G401 (cell line): ENCODE measurements around the gene CADPS2. TPM values are rescaled to one million over a fixed set of nuclear protein-coding genes. Genes with fewer than 3 reads are reported as not detected.

Experiments used
- DNase-seq: peaks from one replicate; pipeline ENCODE4 v3.0.0-alpha.2; 2015; ENCODE audit warnings: low spot score
- in situ Hi-C: cut with HindIII; loops from 2 replicates; pipeline ENCODE4 v1.10.0; 2016; ENCODE audit warnings: low sequenced_read_pairs, mixed read lengths
- total RNA-seq: library from RNA; depleted of rRNA; stranded (reverse); fragments of >200 nt; shearing (Covaris generic); gene quantifications from 2 replicates; pipeline ENCODE4 v1.2.3, GENCODE V29; 2014

Gene CADPS2
- total RNA-seq, 1 experiment from 2014 or later, result 0.31 TPM

DNA sequence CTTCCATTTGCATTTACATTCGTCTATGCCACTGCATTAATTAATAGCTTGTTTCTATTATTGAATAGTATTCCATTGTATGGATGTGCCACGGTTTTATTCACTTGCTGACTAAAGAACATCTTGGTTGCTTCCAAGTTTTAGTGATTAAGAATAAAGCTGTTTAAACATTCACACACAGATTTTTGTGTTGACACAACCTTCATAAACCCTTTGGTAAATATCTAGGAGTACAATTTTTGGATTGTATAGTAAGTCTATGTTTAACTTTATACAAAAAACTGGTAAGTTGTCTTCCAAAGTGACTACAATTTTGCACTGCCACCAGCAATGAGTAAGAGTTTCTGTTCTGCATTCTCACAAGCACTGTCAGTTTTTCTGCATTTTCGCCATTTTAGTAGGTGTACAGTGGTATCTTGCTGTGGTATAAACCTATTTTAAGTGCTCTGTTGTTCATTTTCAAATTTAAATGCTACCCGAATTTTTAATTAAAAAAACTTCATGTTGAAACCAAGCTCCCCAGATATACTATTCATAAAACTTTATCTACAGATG is 308.7 kb downstream of the CADPS2 start:
- no peak for DNase-seq
- in situ Hi-C loops, result no loop called here

DNA sequence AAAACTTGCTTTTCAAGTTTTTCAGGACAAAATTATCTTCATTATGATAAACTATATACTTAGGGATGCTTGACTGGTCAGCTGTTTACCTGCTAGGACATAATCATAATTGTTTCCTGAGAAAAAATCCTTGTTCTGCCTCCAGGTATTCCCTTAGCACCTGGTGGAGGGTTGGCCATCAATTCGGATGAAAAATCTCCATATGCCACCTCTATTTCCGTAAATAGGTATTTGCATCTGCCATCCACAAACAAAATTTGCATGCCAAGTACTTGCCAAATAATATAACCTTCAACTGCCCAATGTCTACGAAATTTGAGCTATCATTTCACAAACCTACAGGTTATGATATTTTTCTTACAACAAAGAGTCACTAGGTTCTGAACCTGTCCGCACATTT is 313.6 kb downstream of the CADPS2 start:
- in situ Hi-C loops, result no loop called here

DNA sequence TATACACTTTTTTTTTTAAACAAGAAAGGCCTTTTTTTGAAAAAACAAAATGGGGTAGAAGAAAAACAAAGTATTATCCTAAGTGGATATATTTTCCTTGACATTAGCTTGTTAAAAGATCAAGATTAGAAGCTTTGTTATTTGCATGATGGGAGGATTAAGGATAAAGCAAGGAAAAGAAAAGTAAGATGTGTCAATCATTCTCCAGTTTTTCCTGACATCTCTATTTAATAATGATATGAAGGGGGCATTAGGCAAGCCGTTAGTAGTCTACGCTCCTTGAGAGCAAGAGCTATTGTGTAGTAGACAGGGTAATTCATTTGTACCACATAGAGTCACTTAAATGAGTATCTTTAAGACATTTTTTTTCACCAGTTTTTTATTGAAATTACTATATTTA is 324.9 kb downstream of the CADPS2 start:
- DNase-seq, result no peak
- in situ Hi-C loops, result no loop called here

More for the DNA sequence above, 313.6 kb downstream of the CADPS2 start:
- DNase-seq, result peak; percentile 99

DNA sequence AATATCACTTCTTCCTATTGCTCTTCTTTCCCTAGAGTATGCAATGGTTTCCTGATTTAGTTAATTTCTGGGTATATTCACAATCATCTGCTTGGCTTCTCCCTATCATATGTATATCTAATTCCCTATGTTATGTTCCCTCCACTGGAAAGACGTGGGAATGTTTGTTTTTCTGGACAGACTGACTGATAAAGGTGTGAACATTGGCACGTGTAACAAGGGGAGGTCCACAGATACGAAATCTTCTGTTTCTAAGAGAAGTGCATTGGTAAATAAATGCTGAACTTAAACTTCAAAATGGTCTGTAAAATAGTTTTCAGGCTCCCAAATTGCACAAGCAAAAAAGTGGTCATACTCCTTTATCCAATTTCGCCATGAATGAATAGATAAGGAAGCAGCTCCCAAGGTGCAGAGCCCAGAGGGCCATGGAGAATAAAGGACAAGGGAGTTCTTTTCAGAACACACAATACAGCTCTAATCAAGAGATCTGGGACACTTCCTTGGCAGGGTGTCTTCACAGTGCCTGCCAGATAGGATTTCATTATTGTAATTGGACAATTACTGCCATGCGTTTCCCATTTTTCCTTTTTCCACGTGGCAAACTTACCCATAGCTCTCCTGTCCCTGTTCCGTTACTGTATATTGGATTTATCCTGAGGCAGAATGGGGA is 329.3 kb downstream of the CADPS2 start:
- in situ Hi-C loops, result no loop called here
- DNase-seq, result peak; percentile 73

DNA sequence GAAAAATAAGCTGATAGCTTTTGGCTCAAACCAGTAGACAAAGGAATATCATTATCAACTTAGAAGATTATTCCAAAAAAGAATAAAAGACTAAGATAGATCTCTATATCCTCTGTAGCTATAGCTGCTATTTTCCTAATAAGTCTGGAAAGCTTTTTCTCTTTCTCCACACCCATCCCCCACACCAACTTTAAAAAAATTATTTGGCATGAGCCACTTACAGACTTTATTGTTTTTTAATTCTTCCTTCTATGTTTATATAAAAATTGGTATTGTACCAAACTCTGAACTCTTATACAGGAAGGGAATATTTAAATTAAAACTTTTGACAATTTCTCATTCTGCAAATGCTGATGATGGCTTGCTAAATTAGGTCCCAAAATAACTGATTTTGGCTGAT is 330.0 kb downstream of the CADPS2 start:
- in situ Hi-C loops, result no loop called here
- DNase-seq, result no peak

DNA sequence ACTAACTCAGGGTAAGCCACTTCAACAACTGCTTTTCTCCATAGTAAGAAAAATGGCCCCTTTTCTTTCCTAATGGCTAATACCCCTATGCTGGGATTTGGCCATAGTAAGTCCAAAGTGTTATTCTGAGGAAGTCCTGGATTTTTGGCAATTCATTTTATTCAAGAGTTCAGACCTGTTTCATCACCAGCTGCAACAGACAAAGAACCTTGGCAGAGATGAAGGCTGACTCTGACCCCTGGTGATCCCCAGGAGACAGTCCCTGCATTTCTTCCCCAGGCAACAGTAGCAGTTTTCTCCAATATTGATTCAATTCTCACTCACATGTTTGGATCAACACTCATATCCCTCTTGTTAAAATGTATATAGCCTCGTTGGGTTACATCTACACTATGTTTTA is 332.5 kb downstream of the CADPS2 start:
- in situ Hi-C loops, result no loop called here
- DNase-seq, result no peak

DNA sequence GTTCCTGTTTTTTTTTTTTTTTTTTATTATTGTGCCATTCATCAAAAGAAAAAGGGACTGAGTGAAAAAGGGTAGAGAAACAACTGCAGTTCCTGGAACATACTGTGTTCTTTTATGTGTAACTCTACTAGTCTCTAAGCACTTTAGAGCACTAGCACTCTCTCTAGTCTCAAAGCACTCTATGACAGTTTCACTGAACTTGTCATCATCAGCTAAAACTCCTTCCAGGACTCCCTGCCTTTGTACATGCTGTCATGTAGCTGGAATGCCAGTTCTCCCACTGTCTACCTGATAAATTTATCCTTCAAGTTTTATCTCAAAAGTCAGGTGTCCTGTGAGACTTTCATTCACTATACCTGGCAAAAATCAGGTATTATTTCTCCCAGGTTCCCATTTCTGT is 333.5 kb downstream of the CADPS2 start:
- in situ Hi-C loops, result no loop called here

DNA sequence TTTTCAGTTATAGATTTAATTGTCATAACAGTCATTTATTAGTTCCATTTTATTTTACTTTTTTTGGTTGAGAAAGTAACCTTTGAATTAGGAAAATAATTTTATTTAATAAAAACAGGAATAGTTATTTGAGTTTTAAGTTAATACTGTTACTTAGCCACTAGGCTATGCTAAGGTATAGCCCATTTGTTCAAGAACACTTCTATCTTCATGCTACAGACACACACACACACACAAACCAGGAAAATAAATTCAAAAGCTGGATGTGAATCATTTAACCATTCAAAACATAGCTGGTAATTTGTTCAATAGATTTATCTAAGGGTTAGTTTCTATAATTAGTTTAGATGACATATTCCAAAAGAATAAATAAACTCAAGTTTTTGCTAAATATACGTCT is 335.7 kb downstream of the CADPS2 start:
- DNase-seq, result no peak
- in situ Hi-C loops, result no loop called here

More for the DNA sequence above, 333.5 kb downstream of the CADPS2 start:
- DNase-seq, result peak; percentile 58

DNA sequence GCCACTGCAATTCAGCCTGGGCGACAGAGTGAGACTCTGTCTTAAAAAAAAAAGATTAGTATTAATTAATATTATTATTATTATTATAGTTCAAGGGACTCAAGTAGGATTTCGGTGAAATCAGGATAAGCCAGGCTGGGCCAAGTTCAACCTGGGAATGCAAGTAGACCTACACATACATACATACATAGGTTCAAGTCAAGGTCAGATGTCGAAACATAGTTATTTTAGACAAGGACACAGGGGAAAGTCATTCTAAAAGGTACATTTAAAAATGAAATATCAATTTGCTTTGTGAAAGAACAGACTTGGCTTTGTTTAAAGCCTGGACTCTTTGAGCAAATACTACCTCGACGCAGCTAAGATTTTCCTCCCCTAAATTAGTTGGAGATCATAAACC is 336.7 kb downstream of the CADPS2 start:
- no peak for DNase-seq
- in situ Hi-C loops, result no loop called here

DNA sequence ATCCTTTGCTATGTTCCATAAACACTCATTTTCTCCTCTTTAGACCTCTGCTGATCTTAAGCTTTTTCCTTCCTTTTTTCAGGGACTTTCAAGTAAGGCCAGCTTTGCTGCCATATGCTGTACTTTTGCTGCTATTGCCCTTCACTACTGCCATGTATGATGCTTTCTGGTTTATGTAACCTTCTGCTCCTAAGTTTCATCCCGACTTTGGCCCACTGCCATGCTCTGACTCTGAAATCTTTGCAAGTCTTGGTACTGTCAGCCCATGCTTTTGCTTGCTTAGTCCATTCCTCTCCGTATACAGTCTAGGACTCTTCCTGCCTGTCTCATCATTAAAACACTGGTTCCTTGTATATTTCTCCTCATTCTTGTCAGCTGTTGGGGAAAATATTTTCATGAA is 339.8 kb downstream of the CADPS2 start:
- in situ Hi-C loops, result no loop called here
- DNase-seq, result peak; percentile 80

DNA sequence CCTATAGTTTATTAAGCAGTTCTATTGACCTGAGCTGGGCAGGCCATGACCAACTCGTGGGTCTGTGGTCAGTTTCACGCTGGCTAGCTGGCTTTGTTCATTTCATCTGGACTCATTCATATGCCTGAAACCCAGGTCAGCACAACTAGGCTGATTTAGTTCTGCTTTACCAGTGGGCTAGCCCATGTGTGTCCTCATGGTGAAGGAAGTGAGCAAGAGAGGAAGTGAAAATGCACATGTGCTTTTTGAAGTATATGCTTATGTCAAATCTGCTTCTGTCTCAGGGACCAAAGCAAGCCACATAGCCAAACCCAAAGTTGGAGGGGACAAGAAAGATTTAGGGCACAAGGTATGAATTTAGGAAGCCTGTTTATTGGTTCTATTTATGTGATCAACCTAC is 341.8 kb downstream of the CADPS2 start:
- in situ Hi-C loops, result no loop called here
- no peak for DNase-seq

DNA sequence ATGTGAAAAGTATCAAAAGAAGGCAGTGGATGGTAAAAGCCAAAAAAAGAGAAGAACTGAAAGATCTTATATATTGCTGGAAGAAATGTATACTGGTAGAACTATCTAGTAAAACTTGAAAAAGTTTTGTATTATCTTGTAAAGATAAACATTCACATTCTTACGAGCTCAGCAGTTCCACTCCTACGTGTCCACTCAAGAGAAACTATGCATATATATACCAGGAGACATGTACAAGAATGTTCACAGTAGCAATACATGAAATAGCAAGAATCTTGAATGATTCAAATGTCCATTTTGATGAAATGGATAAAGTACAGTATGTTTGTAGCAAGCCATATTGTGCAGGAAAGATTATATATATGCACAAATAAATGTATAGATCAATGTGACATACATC is 342.4 kb downstream of the CADPS2 start:
- DNase-seq, result no peak
- in situ Hi-C loops, result no loop called here

DNA sequence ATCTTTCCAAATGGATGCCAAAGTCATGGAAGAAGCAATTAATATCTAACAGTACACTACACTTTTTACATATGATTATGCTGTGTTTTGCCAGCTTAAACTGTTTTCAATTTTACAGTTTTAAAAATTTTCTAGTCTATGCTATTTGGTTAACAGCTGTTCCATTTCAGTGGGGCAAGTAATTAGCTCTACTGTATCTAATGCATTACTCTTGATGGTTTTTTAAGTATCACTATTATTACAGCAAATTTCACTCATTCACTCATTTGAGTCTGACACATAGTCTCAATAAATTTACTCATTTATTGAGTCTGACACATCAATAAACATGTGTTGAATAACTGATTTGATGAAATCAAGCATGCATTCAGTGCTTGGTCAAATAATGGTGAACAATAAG is 343.1 kb downstream of the CADPS2 start:
- in situ Hi-C loops, result no loop called here
- DNase-seq, result no peak

DNA sequence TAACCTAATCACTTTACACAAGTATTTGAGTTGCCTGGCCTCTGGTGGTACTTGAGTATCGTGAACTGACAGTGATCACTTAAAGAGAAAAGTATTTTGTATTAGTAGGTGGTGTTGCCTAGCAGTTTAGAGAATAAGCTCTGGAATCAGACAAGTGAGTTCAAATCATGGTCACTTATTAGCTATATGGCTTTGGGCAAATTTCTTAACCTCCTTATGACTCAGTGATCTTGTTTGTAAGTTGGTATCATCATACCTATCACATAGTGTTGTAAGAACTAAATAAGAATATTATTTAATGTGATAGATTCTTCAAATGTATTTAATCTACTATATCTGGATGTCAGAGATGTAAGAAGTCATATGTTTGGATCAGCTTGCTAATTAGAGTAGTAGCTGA is 351.2 kb downstream of the CADPS2 start:
- DNase-seq, result no peak
- in situ Hi-C loops, result no loop called here

DNA sequence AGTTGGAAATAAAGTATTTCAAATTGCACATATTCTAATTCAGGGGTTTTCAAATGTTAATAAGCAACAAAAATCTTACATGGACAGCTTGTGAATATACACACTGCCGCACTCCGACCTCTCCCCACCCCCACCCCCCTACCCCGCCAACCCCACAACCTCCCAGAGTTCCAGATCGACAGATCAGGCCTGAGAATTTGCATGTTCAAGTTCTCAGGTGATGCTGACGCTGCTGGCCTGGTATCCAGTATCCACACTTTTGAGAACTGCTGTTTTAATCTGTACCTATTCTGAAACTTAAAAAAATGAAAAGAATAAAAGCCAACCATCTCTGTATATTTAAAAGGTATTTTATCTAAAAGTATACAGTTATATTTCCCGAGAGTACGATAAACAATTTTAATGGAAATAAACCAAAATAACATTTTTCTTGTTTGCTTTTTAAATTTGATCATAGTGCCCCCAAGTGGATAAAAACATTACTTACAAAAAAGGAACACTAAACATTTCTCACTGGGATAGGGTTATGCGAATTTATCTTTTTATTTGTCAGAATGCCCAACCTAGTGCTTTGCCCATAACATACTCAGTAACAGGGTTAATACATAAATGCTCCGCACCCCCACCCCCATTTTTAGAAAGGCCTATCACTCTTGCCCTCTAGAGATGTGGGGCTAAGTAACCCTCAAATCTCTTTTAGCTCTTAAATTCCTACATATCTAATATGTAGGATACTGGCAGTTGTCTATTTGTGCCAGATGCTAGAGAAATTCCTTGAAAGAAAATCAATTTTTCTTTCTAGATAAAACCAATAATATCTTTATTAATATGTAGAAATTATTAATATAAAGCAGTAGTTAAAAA is 353.6 kb downstream of the CADPS2 start:
- no peak for DNase-seq
- in situ Hi-C loops, result no loop called here

DNA sequence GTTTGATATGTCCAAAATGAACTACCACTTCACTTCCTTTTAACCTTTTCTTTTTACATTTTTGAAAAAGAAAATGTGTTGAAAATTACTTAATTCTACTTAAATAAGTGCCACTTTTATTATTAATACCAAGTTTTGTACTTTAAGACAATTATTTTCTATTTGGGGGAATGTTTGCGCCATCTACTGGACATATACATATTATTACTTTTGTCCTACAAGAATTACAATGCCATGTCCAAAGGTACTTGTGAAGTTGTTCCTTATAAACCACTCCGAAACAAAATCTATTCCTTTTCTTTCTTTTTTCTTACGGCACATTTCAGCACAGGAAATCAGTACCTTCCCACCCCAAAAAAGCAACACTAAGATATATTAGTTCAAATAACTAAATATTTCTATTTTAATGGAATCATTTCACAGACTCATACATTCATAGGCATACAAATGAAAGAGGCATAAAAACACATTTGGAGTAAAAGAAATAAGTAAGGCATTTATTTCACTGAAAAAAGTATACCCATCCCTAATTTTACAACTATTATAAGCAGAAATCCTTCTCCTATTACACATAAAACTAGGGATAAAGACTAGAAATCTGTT is 357.3 kb downstream of the CADPS2 start:
- peak; percentile 76 for DNase-seq
- in situ Hi-C loops, result no loop called here

DNA sequence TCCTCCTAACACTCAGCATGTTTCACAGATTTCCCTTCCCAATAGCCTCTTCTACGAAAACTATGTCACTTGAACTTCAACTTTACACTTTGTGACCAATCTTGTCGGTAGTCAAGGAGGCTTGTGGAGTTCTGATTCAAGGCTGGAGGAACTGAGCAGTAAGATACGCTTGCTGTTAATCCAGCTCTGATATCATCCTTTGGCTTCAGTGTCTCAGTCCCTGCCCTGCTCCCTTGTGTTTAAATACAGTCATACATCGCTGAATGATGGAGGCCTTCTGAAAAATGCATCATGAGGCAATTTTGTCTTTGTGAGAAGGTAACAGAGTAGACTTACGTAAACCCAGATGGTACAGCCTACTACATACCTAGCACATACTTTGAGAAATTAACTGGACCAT is 360.9 kb downstream of the CADPS2 start:
- no peak for DNase-seq
- in situ Hi-C loops, result no loop called here

DNA sequence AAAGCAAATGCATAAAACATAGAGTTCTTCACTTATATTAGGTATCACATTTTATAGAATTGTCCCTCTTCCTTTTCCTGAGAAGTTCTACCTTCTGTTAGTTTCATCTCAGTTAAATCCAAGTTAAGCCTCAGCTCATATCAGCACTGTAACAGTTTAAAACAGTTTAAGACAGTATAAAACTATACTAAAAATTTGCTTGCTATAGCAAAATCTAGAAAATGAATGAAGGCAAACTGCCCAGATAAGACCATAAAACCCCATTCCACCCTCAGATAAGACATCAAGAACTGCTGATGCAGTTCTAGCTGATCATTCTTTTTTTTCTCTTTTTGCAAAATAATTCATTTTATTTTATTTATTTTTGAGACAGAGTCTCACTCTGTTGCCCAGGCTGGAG is 364.5 kb downstream of the CADPS2 start:
- in situ Hi-C loops, result no loop called here
- DNase-seq, result no peak

DNA sequence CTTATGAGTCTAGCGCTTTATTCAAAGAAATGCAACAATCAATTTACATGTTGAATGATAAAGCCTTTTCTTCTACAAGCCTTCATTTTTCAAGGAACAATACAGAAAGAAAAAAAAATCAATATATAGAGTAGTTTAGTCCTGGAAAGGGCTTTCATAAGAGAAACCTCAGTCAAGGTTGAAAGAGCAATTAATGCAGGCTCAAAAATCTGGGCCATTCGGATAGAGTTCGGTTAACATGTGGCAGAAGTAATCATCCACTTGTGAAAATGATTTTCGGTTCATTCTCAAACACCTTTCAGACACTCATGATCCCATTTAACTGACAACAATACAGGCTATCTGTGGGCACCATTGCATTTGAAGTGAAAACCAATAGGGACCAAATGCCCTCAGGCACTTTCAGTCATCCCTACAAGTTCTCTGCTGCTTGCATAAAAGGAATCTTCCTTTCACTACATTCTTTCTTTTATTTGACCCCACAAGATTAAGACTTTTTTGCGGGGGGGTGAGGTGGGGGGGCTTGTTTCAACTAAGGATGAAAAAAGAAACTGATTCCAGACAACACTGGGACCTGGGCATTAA is 365.2 kb downstream of the CADPS2 start:
- no peak for DNase-seq
- in situ Hi-C loops, result no loop called here

DNA sequence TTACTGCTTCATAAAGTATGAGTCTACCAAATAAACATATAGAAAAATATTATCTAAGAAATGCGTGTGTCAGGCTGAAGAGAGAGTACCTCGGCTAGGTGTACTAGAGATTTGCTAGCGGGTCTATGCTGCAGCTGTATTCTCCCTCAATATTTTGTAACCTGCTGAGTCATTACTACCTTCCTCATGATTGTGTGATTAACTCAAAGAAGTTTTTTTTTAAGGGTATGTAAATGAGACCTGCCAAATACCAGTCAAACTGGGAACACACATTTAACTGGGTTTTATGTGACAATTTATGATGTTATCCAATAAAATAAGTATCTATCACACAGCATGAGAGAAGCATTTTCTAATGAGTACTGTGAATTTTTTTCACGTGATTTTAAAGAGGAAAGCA is 367.8 kb downstream of the CADPS2 start:
- in situ Hi-C loops, result no loop called here
- DNase-seq, result no peak
